KOPT-K1 (cell line): ENCODE data around the gene RP9.

Source experiments
- H3K27ac ChIP-seq: fragments of 200-600 bp; sonication (generic); 2 replicates; pipeline ENCODE4 v1.5.1; 2016; ENCODE audit warnings: antibody characterized with exemption, mild to moderate bottlenecking, low read depth, low read length; ENCODE audit not compliant: poor library complexity, severe bottlenecking
- H3K36me3 ChIP-seq: fragments of 200-600 bp; sonication (generic); 2 replicates; pipeline ENCODE4 v1.5.1; 2017; ENCODE audit warnings: antibody characterized with exemption, mild to moderate bottlenecking, low read length, moderate library complexity; ENCODE audit not compliant: insufficient read depth
- H3K9me3 ChIP-seq: fragments of 200-600 bp; sonication (generic); 2 replicates; pipeline ENCODE4 v1.5.1; 2017; ENCODE audit warnings: antibody characterized with exemption, low read length, mild to moderate bottlenecking; ENCODE audit not compliant: insufficient read depth, poor library complexity, severe bottlenecking

Gene RP9

GRCh38 chr7:33109005-33109757 lies at the start of gene RP9:
RP9 (minus strand) TSS chr7:33109404; CDS start chr7:33109372, 32 bp downstream.
- Histone ChIP-seq H3K36me3 (peaks cover 1% of the 10 kb centered on the region; the same call in 1 of the 2 replicates), H3K27ac (peak within 1 kb of the TSS; percentile 72), H3K9me3 (no peaks in the 10 kb centered on the region)

GRCh38 chr7:33157781-33158180 lies 48.6 kb upstream of the RP9 start:
- H3K27ac ChIP-seq = no peak overlapping the region
- no peaks in the 10 kb centered on the region for H3K9me3 ChIP-seq
- no peaks in the 10 kb centered on the region for H3K36me3 ChIP-seq

GRCh38 chr7:33157311-33157710 lies 48.1 kb upstream of the RP9 start:
- no peaks in the 10 kb centered on the region for H3K36me3 ChIP-seq
- no peaks in the 10 kb centered on the region for H3K9me3 ChIP-seq
- H3K27ac ChIP-seq = no peak overlapping the region

- Histone ChIP-seq H3K36me3 (no peaks in the 10 kb centered on the region), H3K27ac (no peak overlapping the region), H3K9me3 (no peaks in the 10 kb centered on the region)
Measured at GRCh38 chr7:33156441-33156840, 47.2 kb upstream of the RP9 start.

GRCh38 chr7:33155811-33156210 lies 46.6 kb upstream of the RP9 start:
- Histone ChIP-seq H3K27ac (no peak overlapping the region), H3K36me3 (no peaks in the 10 kb centered on the region), H3K9me3 (no peaks in the 10 kb centered on the region)

GRCh38 chr7:33152087-33152486 lies 42.9 kb upstream of the RP9 start:
- H3K27ac ChIP-seq = no peak overlapping the region
- no peaks in the 10 kb centered on the region for H3K36me3 ChIP-seq
- H3K9me3 ChIP-seq = no peaks in the 10 kb centered on the region

GRCh38 chr7:33145156-33145555 lies 36.0 kb upstream of the RP9 start:
- H3K27ac ChIP-seq = no peak overlapping the region
- H3K36me3 ChIP-seq = no peaks in the 10 kb centered on the region
- peaks cover 8% of the 10 kb centered on the region for H3K9me3 ChIP-seq

- no peaks in the 10 kb centered on the region for H3K36me3 ChIP-seq
- H3K9me3 ChIP-seq = peaks cover 8% of the 10 kb centered on the region
- no peak overlapping the region for H3K27ac ChIP-seq
Measured at GRCh38 chr7:33143996-33144718, 35.0 kb upstream of the RP9 start.

GRCh38 chr7:33142585-33142984 lies 33.4 kb upstream of the RP9 start:
- Histone ChIP-seq H3K9me3 (peaks cover 8% of the 10 kb centered on the region), H3K36me3 (no peaks in the 10 kb centered on the region), H3K27ac (no peak overlapping the region)

- Histone ChIP-seq H3K27ac (no peak overlapping the region), H3K9me3 (no peaks in the 10 kb centered on the region), H3K36me3 (no peaks in the 10 kb centered on the region)
Measured at GRCh38 chr7:33137103-33137502, 27.9 kb upstream of the RP9 start.

- Histone ChIP-seq H3K9me3 (no peaks in the 10 kb centered on the region), H3K27ac (no peak overlapping the region), H3K36me3 (no peaks in the 10 kb centered on the region)
Measured at GRCh38 chr7:33130184-33130583, 21.0 kb upstream of the RP9 start.

GRCh38 chr7:33129806-33130153 lies 20.6 kb upstream of the RP9 start:
- Histone ChIP-seq H3K36me3 (no peaks in the 10 kb centered on the region), H3K9me3 (no peaks in the 10 kb centered on the region), H3K27ac (peak overlapping the region; percentile 57)

GRCh38 chr7:33128990-33129805 lies 20.0 kb upstream of the RP9 start, which contains the start of gene BBS9:
BBS9 (plus strand) TSS chr7:33129564; CDS start chr7:33146253, 16,689 bp downstream.
- Histone ChIP-seq H3K27ac (peak within 1 kb of the TSS; percentile 57), H3K36me3 (no peaks in the 10 kb centered on the region), H3K9me3 (no peaks in the 10 kb centered on the region)

- Histone ChIP-seq H3K27ac (peak overlapping the region; percentile 57), H3K36me3 (no peaks in the 10 kb centered on the region), H3K9me3 (no peaks in the 10 kb centered on the region)
Measured at GRCh38 chr7:33128631-33128989, 19.4 kb upstream of the RP9 start.

- H3K27ac ChIP-seq = no peak overlapping the region
- no peaks in the 10 kb centered on the region for H3K9me3 ChIP-seq
- H3K36me3 ChIP-seq = no peaks in the 10 kb centered on the region
Measured at GRCh38 chr7:33127085-33127484, 17.9 kb upstream of the RP9 start.
